Measurements from ENCODE around the gene RASA3. TPM values are rescaled to one million over a fixed set of nuclear protein-coding genes. Genes with fewer than 3 reads are reported as not detected.

RASA3 gene
- total and polyA plus RNA-seq, 2 donors = 17.8 to 26.3 TPM

DNA sequence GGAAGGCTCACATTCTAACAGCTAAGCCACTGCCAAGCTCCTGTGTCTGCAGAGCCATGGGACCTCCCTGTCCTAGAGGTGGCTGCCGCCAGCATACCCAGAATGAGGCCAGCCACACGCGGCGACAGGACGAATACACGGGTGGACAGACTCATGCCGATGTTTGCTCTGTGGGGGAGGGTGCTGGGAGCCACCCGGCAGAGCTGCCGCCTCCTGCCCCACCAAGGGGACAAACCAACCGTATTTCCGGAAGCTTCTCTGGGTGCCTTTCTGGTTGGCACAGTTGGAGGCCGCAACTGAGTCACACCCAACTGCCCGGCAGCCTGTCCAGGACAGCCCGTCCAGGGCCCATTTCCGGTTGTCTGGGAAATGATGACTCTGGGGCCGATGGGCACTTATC lies 178.9 kb downstream of the RASA3 start:
- WGBS = 92% methylated on average over 16 of the region's 16 CpGs
- no peak for DNase-seq (ENCODE audit: extremely low spot score)
- no peaks in the 10 kb centered on the region for H3K4me1 ChIP-seq (ENCODE audit: insufficient read depth)
- no peak overlapping the region for H3K4me3 ChIP-seq (ENCODE audit: low read depth, low read length)
- peaks cover 3% of the 10 kb centered on the region for H3K36me3 ChIP-seq (ENCODE audit: insufficient read depth)
- H3K27ac ChIP-seq (ENCODE audit: low read depth) = no peak overlapping the region

DNA sequence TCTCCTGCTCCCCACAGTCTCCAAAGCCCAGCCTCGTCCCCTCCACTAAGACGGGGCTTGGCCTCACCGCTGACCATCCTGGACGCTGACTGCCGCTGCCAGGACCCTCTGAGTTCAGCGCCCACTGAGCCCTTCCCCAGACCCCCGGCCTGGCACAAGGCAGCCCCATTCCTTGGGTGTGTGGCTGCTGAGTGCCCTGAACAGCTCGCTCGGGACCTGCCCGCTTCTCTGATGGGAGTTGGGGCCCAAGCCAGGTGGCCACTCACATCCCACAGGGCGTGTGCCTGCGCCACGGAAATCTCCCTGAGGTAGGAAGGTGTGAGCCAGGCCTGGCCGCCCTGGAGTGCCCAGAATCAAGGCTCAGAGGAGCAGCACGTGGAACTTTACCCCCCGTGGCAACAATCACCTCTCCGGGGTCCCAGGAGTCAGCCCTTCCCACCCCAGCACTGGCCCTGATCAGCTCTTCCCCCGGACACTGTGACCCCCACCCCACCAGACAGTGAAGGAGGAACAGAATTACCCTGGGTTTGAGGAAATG lies 179.4 kb downstream of the RASA3 start:
- peaks cover 3% of the 10 kb centered on the region for H3K36me3 ChIP-seq (ENCODE audit: insufficient read depth)
- no peak for DNase-seq (ENCODE audit: extremely low spot score)
- 92% methylated on average over 18 of the region's 18 CpGs for WGBS

DNA sequence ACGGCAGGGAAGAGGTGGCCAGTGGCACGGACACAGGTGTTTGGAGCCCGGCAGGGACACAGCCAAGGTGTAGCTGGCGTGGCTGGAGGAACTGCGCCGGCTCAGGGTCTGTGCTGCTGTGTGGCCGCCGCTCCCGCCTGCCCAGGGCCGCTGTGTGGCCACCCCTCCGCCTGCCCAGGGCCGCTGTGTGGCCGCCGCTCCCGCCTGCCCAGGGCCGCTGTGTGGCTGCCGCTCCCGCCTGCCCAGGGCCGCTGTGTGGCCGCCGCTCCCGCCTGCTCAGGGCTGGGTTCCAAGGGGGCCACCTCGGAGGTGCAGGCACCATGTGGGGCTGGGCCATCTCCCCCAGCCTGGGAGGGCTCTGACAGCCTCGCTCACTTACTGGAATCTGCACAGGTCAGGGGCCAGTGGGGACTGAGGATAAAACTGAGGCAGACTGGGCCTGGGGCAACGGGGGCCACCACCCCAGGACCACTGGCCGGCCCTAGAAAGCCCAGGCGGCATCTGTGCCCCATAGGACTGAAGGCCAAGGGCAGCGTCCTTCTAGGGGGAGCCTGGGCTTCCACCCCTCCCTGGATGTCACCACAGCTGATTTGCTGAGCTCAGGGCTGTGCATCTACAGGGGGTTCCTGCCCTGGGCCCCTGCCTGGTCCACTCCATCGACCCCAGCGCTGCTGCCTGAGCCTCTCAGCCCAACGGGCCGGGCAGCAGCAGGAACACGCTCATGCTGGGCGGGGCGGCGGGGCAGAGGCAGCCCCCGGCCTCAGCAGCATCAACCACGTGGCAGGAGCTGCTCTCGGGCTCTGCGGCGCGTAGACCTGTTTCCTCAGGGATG lies 180.1 kb downstream of the RASA3 start:
- H3K4me1 ChIP-seq (ENCODE audit: insufficient read depth) = no peaks in the 10 kb centered on the region
- DNase-seq (ENCODE audit: extremely low spot score) = no peak
- no peak overlapping the region for H3K27ac ChIP-seq (ENCODE audit: low read depth)
- H3K4me3 ChIP-seq (ENCODE audit: low read depth, low read length) = no peak overlapping the region
- peaks cover 3% of the 10 kb centered on the region for H3K36me3 ChIP-seq (ENCODE audit: insufficient read depth)
- 90% methylated on average over 42 of the region's 42 CpGs for WGBS

More for the DNA sequence above, 179.4 kb downstream of the RASA3 start:
- Histone ChIP-seq H3K27ac (ENCODE audit: low read depth) (no peak overlapping the region), H3K4me1 (ENCODE audit: insufficient read depth) (no peaks in the 10 kb centered on the region), H3K4me3 (ENCODE audit: low read depth, low read length) (no peak overlapping the region)

DNA sequence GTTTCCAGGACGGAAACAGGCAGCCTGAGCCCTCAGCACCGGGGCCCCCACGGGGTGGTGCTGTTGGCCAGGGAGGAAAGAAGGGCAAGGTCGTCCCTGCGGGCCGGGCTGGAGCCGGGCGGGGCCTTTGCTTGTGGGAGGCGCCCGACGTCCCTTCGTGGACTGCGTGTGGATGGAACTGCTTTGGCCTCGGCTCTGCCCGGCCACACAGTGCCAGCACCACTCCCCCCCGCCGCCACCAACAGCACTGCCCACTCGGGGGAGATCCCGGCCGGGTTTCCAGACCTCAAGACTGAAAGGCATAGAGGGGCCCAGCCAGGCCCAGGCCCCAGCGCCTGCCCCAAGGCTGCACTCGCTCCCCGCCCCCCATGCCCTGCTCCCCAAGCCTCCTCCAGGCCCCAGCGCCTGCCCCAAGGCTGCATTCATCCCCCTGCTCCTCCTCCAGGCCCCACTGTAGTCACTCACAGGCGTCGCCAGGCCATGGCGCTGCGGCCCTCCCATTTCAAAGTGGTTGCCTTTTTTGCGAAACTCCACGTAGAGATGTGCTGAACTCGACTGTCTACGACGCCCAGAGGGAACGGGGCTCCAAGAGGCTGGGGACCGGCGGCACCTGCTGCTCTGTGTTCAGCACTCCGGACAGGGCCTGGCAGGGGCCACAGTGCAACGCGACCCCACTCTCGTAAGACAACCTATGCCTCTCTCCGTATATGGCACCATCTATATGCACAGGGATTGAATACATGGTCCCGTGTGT lies 181.0 kb downstream of the RASA3 start:
- H3K4me3 ChIP-seq (ENCODE audit: low read depth, low read length) = no peak overlapping the region
- H3K27ac ChIP-seq (ENCODE audit: low read depth) = no peak overlapping the region
- H3K36me3 ChIP-seq (ENCODE audit: insufficient read depth) = peaks cover 3% of the 10 kb centered on the region
- DNase-seq (ENCODE audit: extremely low spot score) = no peak
- WGBS = 39% methylated on average over 42 of the region's 42 CpGs
- H3K4me1 ChIP-seq (ENCODE audit: insufficient read depth) = no peaks in the 10 kb centered on the region

DNA sequence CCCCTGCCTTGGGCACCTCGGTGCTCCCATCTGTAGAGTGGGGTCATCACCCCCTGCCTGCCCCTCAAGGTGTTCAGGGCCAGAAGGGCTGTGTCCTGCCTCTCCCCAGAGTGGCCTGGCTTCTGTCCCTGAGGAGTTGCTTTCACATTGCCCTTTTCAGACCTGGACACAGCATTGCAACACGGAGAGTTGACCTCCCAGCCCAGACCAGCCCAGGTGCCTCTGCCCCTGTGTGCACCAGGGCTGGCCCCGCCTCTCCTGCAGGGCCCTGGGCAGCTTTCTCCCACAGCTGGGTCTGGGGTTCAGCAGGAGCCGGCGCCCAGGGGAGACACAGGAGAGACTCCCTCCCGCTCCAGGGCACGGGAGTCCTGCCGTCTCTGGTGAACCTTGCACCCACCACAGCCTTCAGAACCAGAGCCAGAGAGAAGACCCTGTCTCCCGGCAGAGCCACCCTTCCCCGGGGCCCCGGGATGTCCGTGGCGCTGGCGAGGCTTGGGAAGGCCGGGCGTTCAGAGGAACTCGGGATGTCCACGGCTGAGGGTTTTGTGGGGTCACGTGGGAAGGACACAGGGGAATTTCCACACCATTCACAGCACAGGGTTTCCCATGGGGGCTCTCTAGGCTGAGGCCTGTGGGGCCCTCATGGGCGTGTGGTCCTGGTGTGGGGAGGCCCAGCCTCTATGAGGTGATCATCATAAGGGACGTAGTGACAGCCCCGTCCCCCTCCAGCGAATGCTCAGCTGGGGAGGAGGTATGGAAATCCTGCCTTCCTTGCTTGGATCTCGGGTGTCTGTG lies 181.8 kb downstream of the RASA3 start:
- 70% methylated on average over 24 of the region's 24 CpGs for WGBS
- peaks cover 3% of the 10 kb centered on the region for H3K36me3 ChIP-seq (ENCODE audit: insufficient read depth)
- no peak overlapping the region for H3K4me3 ChIP-seq (ENCODE audit: low read depth, low read length)
- no peaks in the 10 kb centered on the region for H3K4me1 ChIP-seq (ENCODE audit: insufficient read depth)
- no peak overlapping the region for H3K27ac ChIP-seq (ENCODE audit: low read depth)
- no peak for DNase-seq (ENCODE audit: extremely low spot score)

DNA sequence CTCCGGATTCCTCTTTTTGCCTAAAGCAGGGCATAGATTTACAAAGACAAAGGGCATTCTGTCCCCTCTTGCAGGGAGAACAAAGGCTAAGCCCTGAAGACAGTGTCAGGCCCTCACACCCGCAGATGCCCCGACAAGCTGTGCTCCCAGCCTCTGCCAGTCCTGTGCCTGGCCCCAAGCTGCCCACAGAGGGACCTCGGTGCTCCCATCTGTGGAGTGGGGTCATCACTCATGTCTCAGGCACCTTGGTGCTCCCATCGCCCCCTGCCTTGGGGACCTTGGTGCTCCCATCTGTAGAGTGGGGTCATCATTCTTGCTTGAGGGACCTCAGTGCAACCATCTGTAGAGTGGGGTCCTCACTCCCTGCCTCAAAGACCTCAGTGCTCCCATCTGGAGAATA lies 182.9 kb downstream of the RASA3 start:
- Histone ChIP-seq H3K4me1 (ENCODE audit: insufficient read depth) (no peaks in the 10 kb centered on the region), H3K4me3 (ENCODE audit: low read depth, low read length) (no peak overlapping the region), H3K27ac (ENCODE audit: low read depth) (no peak overlapping the region), H3K36me3 (ENCODE audit: insufficient read depth) (peaks cover 3% of the 10 kb centered on the region)
- no peak for DNase-seq (ENCODE audit: extremely low spot score)
- 96% methylated on average over 5 of the region's 5 CpGs for WGBS

DNA sequence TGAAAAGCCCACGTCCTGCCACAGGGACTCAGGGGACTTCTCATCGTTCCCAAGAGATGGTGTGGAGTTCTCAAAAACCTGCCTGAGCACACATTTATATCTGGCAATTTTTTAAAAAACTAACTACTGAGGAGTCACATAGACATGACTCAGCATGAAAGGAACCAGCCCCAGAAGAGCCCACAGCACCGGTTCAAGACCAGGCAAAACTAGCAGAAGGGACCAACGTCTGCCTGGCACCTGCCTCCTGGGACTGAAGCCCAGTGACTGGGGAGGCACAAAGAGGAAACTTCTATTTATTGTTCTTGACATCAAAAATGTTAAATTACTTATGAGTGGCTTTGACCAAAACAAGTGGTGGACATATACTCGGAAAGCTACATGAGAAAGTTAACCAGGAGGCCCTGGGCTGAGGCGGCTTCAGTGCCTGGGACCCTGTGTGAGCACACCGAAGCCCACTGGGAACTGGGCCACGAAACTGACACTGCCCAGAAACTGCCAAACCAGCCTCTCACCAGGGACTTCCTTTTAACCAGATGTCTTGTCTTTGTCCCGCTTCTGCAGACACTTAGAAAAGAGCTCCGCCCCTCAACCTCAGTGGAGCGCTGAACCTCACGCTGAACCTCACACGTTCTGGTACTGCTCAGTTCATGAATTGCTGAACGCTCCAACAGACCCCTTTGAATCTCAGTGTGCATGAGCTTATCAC lies 184.2 kb downstream of the RASA3 start:
- no peak for DNase-seq (ENCODE audit: extremely low spot score)
- WGBS = 79% methylated on average over 14 of the region's 14 CpGs
- no peaks in the 10 kb centered on the region for H3K36me3 ChIP-seq (ENCODE audit: insufficient read depth)
- no peak overlapping the region for H3K27ac ChIP-seq (ENCODE audit: low read depth)
- H3K4me3 ChIP-seq (ENCODE audit: low read depth, low read length) = no peak overlapping the region
- H3K4me1 ChIP-seq (ENCODE audit: insufficient read depth) = no peaks in the 10 kb centered on the region

DNA sequence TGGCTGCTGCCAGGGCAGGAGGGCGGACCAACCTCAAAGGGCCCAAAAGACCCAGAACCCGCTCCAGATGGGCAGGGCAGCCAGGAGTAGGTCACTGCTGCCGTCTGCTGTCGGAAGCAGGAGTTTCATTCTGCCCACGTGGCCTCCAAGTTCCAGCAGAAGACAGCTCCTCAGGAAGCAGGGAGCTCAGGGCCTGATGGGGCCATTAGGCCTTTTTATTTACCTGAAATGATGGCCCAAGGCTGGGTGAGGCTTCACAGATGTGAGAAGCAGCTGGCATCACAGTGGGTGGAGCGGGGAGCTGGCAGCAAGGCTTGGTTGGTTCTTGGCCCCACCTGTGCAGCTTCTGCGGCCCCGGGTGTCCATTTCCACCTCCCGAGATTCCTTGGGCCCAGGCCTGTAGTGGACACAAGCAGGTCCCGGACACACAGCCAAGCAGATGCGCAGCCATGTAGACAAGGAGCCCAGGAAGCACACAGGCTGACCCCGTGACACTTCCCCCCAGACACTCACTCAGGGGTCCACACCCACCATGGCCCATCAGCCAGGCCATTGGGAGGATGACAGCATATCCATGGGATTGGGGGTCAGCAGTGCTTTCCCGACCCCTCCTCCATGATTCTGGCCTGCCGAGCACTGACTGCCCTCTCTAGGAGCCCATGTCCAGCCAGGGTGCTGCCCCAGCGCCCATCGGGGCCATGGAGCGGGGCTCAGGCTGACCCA lies 185.0 kb downstream of the RASA3 start:
- H3K4me3 ChIP-seq (ENCODE audit: low read depth, low read length) = no peak overlapping the region
- no peaks in the 10 kb centered on the region for H3K4me1 ChIP-seq (ENCODE audit: insufficient read depth)
- no peak overlapping the region for H3K27ac ChIP-seq (ENCODE audit: low read depth)
- 71% methylated on average over 17 of the region's 17 CpGs for WGBS
- no peak for DNase-seq (ENCODE audit: extremely low spot score)
- H3K36me3 ChIP-seq (ENCODE audit: insufficient read depth) = no peaks in the 10 kb centered on the region

DNA sequence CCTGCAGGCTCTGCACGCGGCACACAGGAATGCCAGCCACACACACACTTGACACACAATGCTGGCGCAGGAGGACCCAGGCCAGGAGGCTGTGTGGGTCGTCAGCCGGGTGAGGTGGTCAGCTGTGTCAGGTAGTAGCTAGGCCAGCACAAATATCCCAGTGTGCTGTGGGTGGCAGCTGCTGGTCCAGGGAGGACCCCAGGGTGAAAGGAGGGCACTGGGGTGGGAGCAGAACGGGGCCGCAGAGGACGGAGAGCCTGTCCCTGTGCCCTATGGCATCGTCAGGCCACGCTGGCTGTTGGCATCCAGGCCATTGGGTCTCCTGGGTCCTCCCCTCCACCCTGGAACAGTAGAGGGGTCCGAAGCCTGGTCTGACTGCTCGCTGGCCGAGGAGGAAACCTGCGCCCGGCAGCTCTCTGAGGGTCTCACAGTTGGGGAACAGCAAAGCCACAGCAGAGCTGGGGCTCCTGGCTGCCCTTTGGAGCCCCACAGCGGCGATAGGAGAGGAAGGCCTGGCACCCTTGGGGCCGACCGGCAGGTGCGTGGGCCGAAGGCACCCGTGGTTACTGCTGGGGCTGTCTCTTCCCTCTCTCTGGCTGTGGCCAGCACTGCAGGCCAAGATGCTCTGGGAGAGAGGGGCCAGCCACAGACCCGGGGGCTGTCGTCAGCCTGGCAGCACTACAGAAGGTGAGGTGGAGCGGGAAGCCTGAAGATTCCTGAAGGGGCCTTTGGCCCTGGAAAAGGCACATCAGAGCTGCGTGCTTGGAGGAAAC lies 185.8 kb downstream of the RASA3 start:
- Histone ChIP-seq H3K4me3 (ENCODE audit: low read depth, low read length) (no peak overlapping the region), H3K4me1 (ENCODE audit: insufficient read depth) (no peaks in the 10 kb centered on the region), H3K36me3 (ENCODE audit: insufficient read depth) (no peaks in the 10 kb centered on the region), H3K27ac (ENCODE audit: low read depth) (no peak overlapping the region)
- WGBS = 88% methylated on average over 26 of the region's 26 CpGs
- no peak for DNase-seq (ENCODE audit: extremely low spot score)

DNA sequence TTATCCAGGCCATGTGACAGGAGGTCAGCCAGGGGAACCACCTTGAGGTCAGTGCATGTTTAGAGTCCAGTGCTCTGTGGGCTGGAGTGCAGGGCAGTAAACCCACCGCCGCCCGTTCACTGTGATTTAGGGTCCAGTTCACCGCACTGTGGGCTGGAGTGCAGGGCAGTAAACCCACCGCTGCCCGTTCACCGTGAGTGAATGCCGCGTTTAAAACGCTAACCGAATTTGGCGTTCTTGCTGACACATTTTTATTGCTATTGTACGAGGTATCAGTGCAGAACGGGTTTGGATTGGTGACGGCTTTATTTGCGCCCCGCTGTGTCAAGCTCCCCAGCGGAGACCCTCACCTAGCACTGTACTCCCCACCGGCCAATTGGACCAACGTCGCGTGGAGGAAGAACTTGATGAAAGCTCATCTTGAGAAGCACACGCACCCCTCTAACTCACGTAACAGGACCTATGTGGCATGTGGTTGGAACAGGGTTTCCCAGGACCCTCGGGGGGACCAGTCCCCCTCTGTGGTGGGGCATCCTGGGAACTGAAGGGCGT lies 186.5 kb downstream of the RASA3 start:
- 88% methylated on average over 26 of the region's 26 CpGs for WGBS
- Histone ChIP-seq H3K36me3 (ENCODE audit: insufficient read depth) (no peaks in the 10 kb centered on the region), H3K4me1 (ENCODE audit: insufficient read depth) (no peaks in the 10 kb centered on the region), H3K27ac (ENCODE audit: low read depth) (no peak overlapping the region), H3K4me3 (ENCODE audit: low read depth, low read length) (no peak overlapping the region)
- no peak for DNase-seq (ENCODE audit: extremely low spot score)

DNA sequence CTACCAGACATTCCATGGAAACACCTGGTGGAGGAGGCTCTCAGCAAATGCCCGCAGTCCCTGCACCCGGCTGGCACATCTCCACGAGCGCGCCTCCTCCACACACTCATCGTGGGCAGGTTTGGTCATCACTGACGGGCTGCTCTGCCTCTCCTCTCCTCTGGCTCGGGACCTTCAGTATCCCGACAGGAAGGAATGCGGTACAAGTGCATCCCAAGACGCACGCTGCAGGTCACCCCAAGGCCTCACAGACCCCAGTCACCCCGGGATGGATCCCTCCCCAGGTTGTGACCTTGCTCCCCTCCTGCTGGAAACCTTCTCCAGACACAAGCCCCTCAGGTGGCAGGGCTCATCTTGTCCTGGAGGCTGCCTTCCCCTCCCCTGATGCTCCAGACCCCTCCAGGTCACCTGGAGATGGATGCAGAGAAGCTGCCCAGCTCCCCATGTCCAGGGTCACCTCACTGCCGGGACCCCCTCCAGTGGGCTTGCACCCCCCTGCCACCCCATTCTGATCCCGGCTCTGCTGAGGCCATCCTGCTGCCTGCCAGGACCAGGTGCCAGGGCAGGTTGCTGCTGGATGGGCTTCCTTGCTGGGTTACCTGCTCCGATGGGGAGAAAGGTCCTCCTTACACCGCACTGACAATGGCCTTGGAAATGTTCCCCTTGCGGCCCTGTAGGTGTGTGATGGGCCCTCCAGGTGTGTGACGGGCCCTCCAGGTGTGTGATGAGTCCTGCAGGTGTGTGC lies 188.4 kb downstream of the RASA3 start:
- H3K4me1 ChIP-seq (ENCODE audit: insufficient read depth) = no peaks in the 10 kb centered on the region
- no peak overlapping the region for H3K27ac ChIP-seq (ENCODE audit: low read depth)
- DNase-seq (ENCODE audit: extremely low spot score) = no peak
- no peaks in the 10 kb centered on the region for H3K36me3 ChIP-seq (ENCODE audit: insufficient read depth)
- no peak overlapping the region for H3K4me3 ChIP-seq (ENCODE audit: low read depth, low read length)
- 94% methylated on average over 19 of the region's 19 CpGs for WGBS

Data from urinary bladder (tissue), 4 donors.